HL-60 (cell line): ENCODE measurements around the gene XPC.

Source experiments
- CTCF ChIP-seq: IDR thresholded peaks from one replicate; pipeline ENCODE4 v1.5.1; 2011; ENCODE audit warnings: low read length, control low read depth, inconsistent platforms; ENCODE audit not compliant: insufficient read depth
- POLR2AphosphoS5 ChIP-seq: IDR thresholded peaks from 2 replicates; pipeline ENCODE4 v1.6.1; 2012; ENCODE audit warnings: low read depth
- SPI1 ChIP-seq: IDR thresholded peaks from 2 replicates; pipeline ENCODE4 v1.6.1; 2012; ENCODE audit warnings: low read depth, mild to moderate bottlenecking, borderline replicate concordance

DNA sequence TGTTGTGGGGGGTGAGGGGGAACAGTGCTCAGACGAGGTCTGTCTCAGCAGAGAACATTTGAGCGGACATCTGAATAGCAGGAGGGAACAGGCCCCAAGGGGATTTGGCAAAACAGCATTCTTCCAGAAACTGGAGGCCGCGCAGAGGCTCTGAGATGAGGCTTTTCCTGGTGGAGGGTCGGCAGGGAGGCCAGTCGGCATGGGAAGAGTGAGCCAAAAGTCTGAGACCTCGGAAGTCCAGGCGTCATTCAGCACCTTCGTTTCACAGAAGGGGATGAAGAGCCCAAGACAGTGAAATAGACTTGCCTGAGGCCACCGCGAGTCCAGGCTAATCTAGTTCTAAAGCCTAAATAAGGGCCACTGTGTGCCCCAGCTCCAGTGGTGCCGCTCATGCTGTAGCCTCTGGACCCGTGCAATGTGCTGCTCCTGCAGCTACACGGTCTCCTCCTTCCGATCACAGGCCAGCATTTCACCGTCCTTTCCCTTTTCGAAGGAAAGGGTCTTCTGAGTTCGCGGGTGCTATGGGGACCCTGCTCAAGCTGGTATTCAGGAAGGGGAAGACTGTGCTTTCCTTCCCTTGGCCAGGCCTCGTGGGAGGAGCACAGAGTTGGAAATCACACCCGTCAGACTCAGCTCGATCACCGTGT is 24.6 kb upstream of the XPC start:
- TF ChIP-seq POLR2AphosphoS5 (no peak), CTCF (no peak), SPI1 (no peak)
